Measurements from ENCODE around the gene MOGAT2. TPM values are rescaled to one million over a fixed set of nuclear protein-coding genes. Genes with fewer than 3 reads are reported as not detected.

MOGAT2 gene
- total RNA-seq, 1 donor from 2014 or later, result not detected

DNA sequence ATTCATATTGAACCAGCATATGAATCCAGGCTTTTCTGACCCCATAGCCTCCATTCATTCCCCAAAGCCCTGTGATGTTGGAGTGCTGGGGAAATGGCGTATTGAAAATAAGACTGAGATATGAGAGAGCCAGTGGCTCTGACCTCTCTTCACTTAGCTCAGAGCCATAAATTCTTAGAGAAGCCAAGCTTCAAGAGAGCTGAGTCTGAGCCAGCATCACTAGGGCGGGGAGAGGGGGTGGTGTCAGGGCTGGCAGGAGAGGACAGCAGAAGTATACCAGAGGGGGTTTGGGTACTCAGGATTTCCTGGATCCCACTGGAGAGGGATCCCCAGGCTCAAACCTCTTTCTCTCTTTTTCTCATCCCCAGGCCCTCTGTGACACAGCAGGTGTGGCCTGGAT, 16.7 kb upstream of the MOGAT2 start:
- Histone ChIP-seq H3K4me3 (ENCODE audit: insufficient read depth, low read depth, low read length) (no peak overlapping the region), H3K27me3 (ENCODE audit: insufficient read depth, low read length) (no peaks in the 10 kb centered on the region), H3K4me2 (ENCODE audit: low read length) (no peak overlapping the region), H3K27ac (ENCODE audit: low read depth, low read length) (no peak overlapping the region), H3K79me2 (ENCODE audit: insufficient read depth, low read length) (no peaks in the 10 kb centered on the region), H3K9ac (ENCODE audit: low read length) (no peak overlapping the region), H3K4me1 (ENCODE audit: insufficient read depth, low read length) (peaks cover 5% of the 10 kb centered on the region), H3K36me3 (ENCODE audit: insufficient read depth, low read length) (no peaks in the 10 kb centered on the region), H3K9me3 (ENCODE audit: insufficient read depth, low read depth, low read length) (no peaks in the 10 kb centered on the region), H4K20me1 (ENCODE audit: insufficient read depth, low read length) (no peaks in the 10 kb centered on the region), H2AFZ (ENCODE audit: low read depth, low read length) (no peak overlapping the region)
- DNase-seq (ENCODE audit: low read depth) (no peak), FAIRE-seq (no peak)
- TF ChIP-seq, protein P1, sequence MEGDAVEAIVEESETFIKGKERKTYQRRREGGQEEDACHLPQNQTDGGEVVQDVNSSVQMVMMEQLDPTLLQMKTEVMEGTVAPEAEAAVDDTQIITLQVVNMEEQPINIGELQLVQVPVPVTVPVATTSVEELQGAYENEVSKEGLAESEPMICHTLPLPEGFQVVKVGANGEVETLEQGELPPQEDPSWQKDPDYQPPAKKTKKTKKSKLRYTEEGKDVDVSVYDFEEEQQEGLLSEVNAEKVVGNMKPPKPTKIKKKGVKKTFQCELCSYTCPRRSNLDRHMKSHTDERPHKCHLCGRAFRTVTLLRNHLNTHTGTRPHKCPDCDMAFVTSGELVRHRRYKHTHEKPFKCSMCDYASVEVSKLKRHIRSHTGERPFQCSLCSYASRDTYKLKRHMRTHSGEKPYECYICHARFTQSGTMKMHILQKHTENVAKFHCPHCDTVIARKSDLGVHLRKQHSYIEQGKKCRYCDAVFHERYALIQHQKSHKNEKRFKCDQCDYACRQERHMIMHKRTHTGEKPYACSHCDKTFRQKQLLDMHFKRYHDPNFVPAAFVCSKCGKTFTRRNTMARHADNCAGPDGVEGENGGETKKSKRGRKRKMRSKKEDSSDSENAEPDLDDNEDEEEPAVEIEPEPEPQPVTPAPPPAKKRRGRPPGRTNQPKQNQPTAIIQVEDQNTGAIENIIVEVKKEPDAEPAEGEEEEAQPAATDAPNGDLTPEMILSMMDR (IDR thresholded peaks at IDR 0.05; ENCODE audit: insufficient read depth, low read depth, low read length), result no peak
- TF ChIP-seq EZH2 (IDR thresholded peaks at IDR 0.05; ENCODE audit: insufficient read depth, low read length), result no peak
- no peak overlapping the region for H3K4me3 Mint-ChIP-seq (ENCODE audit: unreplicated experiment)
- H3K27me3 Mint-ChIP-seq (ENCODE audit: low read depth, unreplicated experiment), result peaks cover 19% of the 10 kb centered on the region
- H3K36me3 Mint-ChIP-seq (ENCODE audit: low read depth, unreplicated experiment), result no peaks in the 10 kb centered on the region
- no peak overlapping the region for H3K27ac Mint-ChIP-seq (ENCODE audit: unreplicated experiment)
- peaks cover 12% of the 10 kb centered on the region for H3K9me3 Mint-ChIP-seq (ENCODE audit: unreplicated experiment)
- H3K4me1 Mint-ChIP-seq (ENCODE audit: low read depth, unreplicated experiment), result peaks cover 3% of the 10 kb centered on the region

DNA sequence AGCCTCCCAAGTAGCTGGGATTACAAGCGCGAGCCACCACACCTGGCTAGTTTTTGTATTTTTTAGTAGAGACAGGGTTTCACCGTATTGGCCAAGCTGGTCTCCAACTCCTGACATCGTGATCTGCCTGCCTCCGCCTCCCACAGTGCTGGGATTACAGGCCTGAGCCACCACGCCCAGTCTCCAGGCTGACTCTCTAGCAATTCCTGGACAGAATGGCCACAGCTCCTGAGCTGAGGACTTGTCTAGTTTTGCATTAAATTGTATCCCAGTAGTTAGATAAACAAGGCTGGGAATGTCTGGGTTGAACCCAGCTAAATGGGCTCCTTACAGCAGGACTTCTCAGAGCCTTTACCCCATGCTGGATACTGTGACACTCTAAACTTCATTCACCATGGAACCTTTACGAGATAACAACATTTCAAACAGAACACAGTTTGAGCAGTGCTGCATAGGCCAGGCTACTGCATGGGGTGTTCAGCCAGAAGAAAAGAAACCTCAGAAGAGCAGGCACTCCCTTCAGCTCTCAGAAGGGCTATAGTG, 13.9 kb upstream of the MOGAT2 start:
- Mint-ChIP-seq H3K27me3 (ENCODE audit: low read depth, unreplicated experiment) (peaks cover 19% of the 10 kb centered on the region), H3K4me1 (ENCODE audit: low read depth, unreplicated experiment) (no peaks in the 10 kb centered on the region), H3K9me3 (ENCODE audit: unreplicated experiment) (peaks cover 16% of the 10 kb centered on the region), H3K4me3 (ENCODE audit: unreplicated experiment) (no peak overlapping the region), H3K27ac (ENCODE audit: unreplicated experiment) (no peak overlapping the region), H3K36me3 (ENCODE audit: low read depth, unreplicated experiment) (no peaks in the 10 kb centered on the region)
- Histone ChIP-seq H3K4me1 (ENCODE audit: insufficient read depth, low read length) (peaks cover 5% of the 10 kb centered on the region), H3K4me3 (ENCODE audit: insufficient read depth, low read depth, low read length) (no peak overlapping the region), H3K27ac (ENCODE audit: low read depth, low read length) (no peak overlapping the region), H3K79me2 (ENCODE audit: insufficient read depth, low read length) (no peaks in the 10 kb centered on the region), H3K9ac (ENCODE audit: low read length) (no peak overlapping the region), H2AFZ (ENCODE audit: low read depth, low read length) (no peak overlapping the region), H3K27me3 (ENCODE audit: insufficient read depth, low read length) (no peaks in the 10 kb centered on the region), H3K4me2 (ENCODE audit: low read length) (no peak overlapping the region), H4K20me1 (ENCODE audit: insufficient read depth, low read length) (no peaks in the 10 kb centered on the region), H3K36me3 (ENCODE audit: insufficient read depth, low read length) (no peaks in the 10 kb centered on the region), H3K9me3 (ENCODE audit: insufficient read depth, low read depth, low read length) (no peaks in the 10 kb centered on the region)
- DNase-seq (ENCODE audit: low read depth) (no peak), FAIRE-seq (no peak)
- TF ChIP-seq EZH2 (IDR thresholded peaks at IDR 0.05; ENCODE audit: insufficient read depth, low read length), result no peak
- TF ChIP-seq, protein P1 (IDR thresholded peaks at IDR 0.05; ENCODE audit: insufficient read depth, low read depth, low read length), result no peak

DNA sequence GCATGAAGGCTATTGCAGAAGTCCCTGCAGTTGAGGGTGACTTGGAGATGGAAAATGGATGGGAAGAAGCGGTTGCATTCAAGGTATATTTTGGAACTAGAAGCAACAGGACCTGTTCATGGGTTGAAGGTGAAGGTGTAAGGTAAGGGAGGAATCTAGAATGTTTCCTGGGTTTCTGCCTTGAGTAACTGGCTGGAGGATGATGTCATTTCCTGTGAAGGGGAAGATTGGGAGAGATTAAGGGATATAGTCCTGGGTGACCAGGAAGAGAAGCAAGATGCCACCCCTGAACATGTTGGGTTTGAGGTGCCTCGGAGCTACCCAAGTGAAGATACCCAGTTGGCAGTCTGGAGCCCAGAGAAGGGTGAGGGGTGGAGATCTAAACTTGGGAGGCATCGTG, 12.1 kb upstream of the MOGAT2 start:
- Mint-ChIP-seq H3K4me3 (ENCODE audit: unreplicated experiment) (no peak overlapping the region), H3K9me3 (ENCODE audit: unreplicated experiment) (peaks cover 13% of the 10 kb centered on the region), H3K27ac (ENCODE audit: unreplicated experiment) (no peak overlapping the region), H3K36me3 (ENCODE audit: low read depth, unreplicated experiment) (no peaks in the 10 kb centered on the region), H3K4me1 (ENCODE audit: low read depth, unreplicated experiment) (no peaks in the 10 kb centered on the region), H3K27me3 (ENCODE audit: low read depth, unreplicated experiment) (peaks cover 11% of the 10 kb centered on the region)
- FAIRE-seq, result no peak
- no peaks in the 10 kb centered on the region for H4K20me1 ChIP-seq (ENCODE audit: insufficient read depth, low read length)
- no peak overlapping the region for H3K9ac ChIP-seq (ENCODE audit: low read length)
- no peak overlapping the region for H3K27ac ChIP-seq (ENCODE audit: low read depth, low read length)
- H3K27me3 ChIP-seq (ENCODE audit: insufficient read depth, low read length), result peaks cover 2% of the 10 kb centered on the region
- TF ChIP-seq EZH2 (IDR thresholded peaks at IDR 0.05; ENCODE audit: insufficient read depth, low read length), result no peak
- TF ChIP-seq, protein P1 (IDR thresholded peaks at IDR 0.05; ENCODE audit: insufficient read depth, low read depth, low read length), result no peak
- H3K9me3 ChIP-seq (ENCODE audit: insufficient read depth, low read depth, low read length), result no peaks in the 10 kb centered on the region
- no peak overlapping the region for H3K4me3 ChIP-seq (ENCODE audit: insufficient read depth, low read depth, low read length)
- DNase-seq (ENCODE audit: low read depth), result no peak
- no peak overlapping the region for H2AFZ ChIP-seq (ENCODE audit: low read depth, low read length)
- H3K4me1 ChIP-seq (ENCODE audit: insufficient read depth, low read length), result peaks cover 5% of the 10 kb centered on the region
- H3K36me3 ChIP-seq (ENCODE audit: insufficient read depth, low read length), result no peaks in the 10 kb centered on the region
- no peaks in the 10 kb centered on the region for H3K79me2 ChIP-seq (ENCODE audit: insufficient read depth, low read length)
- H3K4me2 ChIP-seq (ENCODE audit: low read length), result peak overlapping the region; percentile 33

Measured in astrocyte (in vitro differentiated cells and primary cell).